Omental fat pad (tissue), 4 donors: ENCODE data around the gene CARMIL1. TPM values are rescaled to one million over a fixed set of nuclear protein-coding genes. Genes with fewer than 3 reads are reported as not detected.
A peak's percentile ranks its signal among the peaks of the same experiment; 100 is the strongest.

ENCODE experiments used
- ATAC-seq: fragments of 150-250 bp; one replicate; pipeline ENCODE4 v1.9.1; 2016; ENCODE audit warnings: mild to moderate bottlenecking, moderate library complexity; ENCODE audit not compliant: low FRiP score
- DNase-seq: peaks from one replicate; pipeline ENCODE4 v3.0.0-alpha.2; 2019; ENCODE audit warnings: low spot score
- CTCF ChIP-seq, 3 donors: fragments of 450-650 bp; IDR thresholded peaks; one replicate each; pipeline ENCODE4 v1.5.1; 2016 to 2017; ENCODE audit warnings: antibody characterized with exemption in 3 of 3, mild to moderate bottlenecking in 3 of 3, moderate library complexity in 2 of 3
- total RNA-seq, 4 donors: library from RNA; depleted of rRNA; stranded (reverse); fragments of >200 nt; gene quantifications; one replicate each; pipeline ENCODE4 v1.1.0, GENCODE V29; 2016

Gene CARMIL1
- total RNA-seq, 4 donors from 2014 or later, result 24.4 to 35.3 (median 29.6) TPM

DNA sequence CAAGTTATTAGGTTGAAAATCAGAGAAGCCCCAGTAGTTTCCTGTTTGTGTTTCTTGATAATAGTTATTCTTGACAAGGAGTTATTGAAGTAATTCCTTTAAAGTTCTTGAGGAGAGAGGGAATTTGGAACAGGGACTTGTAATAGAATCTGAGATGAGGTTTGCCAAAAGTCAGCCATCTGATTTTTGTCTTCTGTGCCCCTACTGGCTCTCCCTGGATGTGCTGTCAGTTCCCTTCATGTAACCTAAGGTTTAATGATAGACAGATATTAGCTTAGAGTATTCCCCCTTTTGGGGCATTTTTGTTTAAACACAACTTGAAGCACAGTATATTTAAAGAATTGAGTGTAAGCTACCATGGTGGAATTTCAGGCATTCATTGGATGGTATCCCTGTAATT, 71.4 kb downstream of the CARMIL1 start:
- TF ChIP-seq CTCF (IDR thresholded peaks at IDR 0.05), result no peak
- DNase-seq (no peak), ATAC-seq (no peak)

- no peak for ATAC-seq
- TF ChIP-seq CTCF (IDR thresholded peaks at IDR 0.05), result no peak
- no peak for DNase-seq
Observed at GRCh38 chr6:25351485-25351884, 72.3 kb downstream of the CARMIL1 start.

DNA sequence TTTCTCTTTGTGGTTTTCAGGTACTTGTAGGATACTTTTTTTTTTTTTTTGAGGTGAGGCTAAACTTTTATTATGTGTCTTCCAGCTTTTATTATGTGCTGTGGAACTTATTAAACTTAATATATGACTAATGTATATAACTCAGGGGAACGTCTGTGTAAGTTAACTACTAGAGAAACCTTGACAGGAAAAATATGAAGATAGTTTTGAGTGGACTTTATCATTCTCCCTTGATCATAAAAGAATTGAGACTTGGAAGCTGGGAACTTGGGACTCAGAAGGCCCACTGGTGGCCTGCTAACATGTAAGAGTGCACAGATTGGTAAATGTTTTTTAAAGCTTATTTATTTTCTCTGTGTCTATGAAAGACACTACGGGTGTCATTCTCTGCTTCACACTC, 73.1 kb downstream of the CARMIL1 start:
- no peak for TF ChIP-seq CTCF (IDR thresholded peaks at IDR 0.05)
- no peak for ATAC-seq
- no peak for DNase-seq

DNA sequence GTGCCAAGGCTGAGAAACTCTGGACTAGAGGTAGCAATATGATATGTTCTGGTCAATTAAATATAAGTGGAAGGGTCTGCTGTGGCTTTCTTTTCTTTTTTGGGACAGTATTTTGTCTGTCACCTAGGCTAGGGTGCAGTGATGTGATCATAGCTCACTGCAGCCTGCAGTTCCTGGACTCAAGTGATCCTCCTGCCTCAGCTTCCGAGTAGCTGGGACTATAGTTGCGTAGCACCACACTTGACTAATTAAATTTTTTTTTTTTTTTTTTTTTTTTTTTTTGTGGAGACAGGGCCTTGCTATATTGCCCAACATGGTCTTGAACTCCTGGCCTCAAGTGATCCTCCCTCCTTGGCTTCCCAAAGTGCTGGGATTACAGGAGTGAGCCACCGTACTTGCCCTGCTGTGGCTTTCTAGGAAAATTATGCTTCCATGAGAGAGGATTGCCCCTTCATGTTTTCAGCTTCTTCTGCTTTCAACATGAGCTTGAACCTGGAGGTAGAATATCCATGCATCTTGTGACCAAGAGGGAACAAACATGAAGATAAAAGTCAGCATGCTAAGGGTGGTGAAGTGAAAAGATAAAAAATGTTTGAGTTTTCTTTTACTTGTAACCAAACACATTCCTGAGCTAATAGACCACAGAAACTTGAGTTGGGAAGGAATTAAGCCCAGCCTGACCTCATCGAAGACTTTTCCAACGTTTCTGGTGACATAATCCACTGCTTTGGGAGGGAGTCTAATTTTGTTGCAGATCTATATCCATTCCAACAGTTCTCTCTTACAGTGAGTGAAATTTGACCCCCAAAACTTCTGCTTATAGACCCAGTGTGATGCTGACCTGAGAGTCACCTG, 75.1 kb downstream of the CARMIL1 start:
- DNase-seq (no peak), ATAC-seq (no peak)
- no peak for TF ChIP-seq CTCF (IDR thresholded peaks at IDR 0.05)

GRCh38 chr6:25359191-25359861, 80.2 kb downstream of the CARMIL1 start:
- DNase-seq (no peak), ATAC-seq (peak; percentile 79)
- TF ChIP-seq CTCF (IDR thresholded peaks at IDR 0.05), result no peak

DNA sequence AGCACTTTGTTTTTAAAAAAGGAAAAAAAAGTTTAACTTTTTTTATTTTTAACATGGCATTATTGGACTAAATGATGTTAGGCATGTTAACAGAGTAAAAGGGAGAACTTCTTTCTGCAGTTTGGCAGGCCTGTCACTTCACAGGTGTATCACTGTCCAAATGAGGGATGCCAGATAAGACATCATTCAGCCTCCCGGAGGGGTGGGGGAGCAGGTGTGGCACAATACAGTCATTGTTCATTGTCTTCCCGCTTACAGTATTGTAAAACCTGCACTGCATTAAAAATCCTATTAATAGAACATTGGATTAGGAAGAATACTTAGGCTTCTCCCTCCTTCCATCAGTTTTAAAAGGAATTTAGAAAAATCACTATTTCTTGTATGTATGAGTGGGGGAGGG, 80.7 kb downstream of the CARMIL1 start:
- DNase-seq, result no peak
- no peak for ATAC-seq
- TF ChIP-seq CTCF (IDR thresholded peaks at IDR 0.05), result no peak
